ENCODE results near the gene KRT80. TPM values are rescaled to one million over a fixed set of nuclear protein-coding genes. Genes with fewer than 3 reads are reported as not detected.

Gene KRT80
- total RNA-seq, 1 donor from 2014 or later: 2.7 TPM

GRCh38 chr12:52216807-52217206, 25.0 kb upstream of the KRT80 start:
- no peak for DNase-seq (ENCODE audit: low spot score in 2 of 2, unreplicated experiment in 2 of 2)
- Mint-ChIP-seq H3K27ac (peak overlapping the region; percentile 87), H3K4me1 (peaks cover 69% of the 10 kb centered on the region), H3K9me3 (no peaks in the 10 kb centered on the region), H3K27me3 (ENCODE audit: low read depth) (peaks cover 2% of the 10 kb centered on the region), H3K36me3 (no peaks in the 10 kb centered on the region), H3K4me3 (no peak overlapping the region)
- TF ChIP-seq CTCF (IDR thresholded peaks at IDR 0.05; ENCODE audit: unreplicated experiment): no peak

GRCh38 chr12:52216100-52216499, 24.3 kb upstream of the KRT80 start:
- peak overlapping the region; percentile 87 for H3K27ac Mint-ChIP-seq
- peaks cover 71% of the 10 kb centered on the region for H3K4me1 Mint-ChIP-seq
- no peak for TF ChIP-seq CTCF (IDR thresholded peaks at IDR 0.05; ENCODE audit: unreplicated experiment)
- H3K4me3 Mint-ChIP-seq: no peak overlapping the region
- H3K9me3 Mint-ChIP-seq: no peaks in the 10 kb centered on the region
- H3K27me3 Mint-ChIP-seq (ENCODE audit: low read depth): peaks cover 2% of the 10 kb centered on the region
- DNase-seq (ENCODE audit: low spot score in 2 of 2, unreplicated experiment in 2 of 2): no peak
- no peaks in the 10 kb centered on the region for H3K36me3 Mint-ChIP-seq

GRCh38 chr12:52215587-52216031, 23.8 kb upstream of the KRT80 start:
- Mint-ChIP-seq H3K27ac (peak overlapping the region; percentile 87), H3K4me3 (no peak overlapping the region), H3K36me3 (no peaks in the 10 kb centered on the region), H3K27me3 (ENCODE audit: low read depth) (peaks cover 2% of the 10 kb centered on the region), H3K4me1 (peaks cover 71% of the 10 kb centered on the region), H3K9me3 (no peaks in the 10 kb centered on the region)
- DNase-seq (ENCODE audit: low spot score in 2 of 2, unreplicated experiment in 2 of 2): no peak
- no peak for TF ChIP-seq CTCF (IDR thresholded peaks at IDR 0.05; ENCODE audit: unreplicated experiment)

- peaks cover 2% of the 10 kb centered on the region for H3K27me3 Mint-ChIP-seq (ENCODE audit: low read depth)
- no peak for TF ChIP-seq CTCF (IDR thresholded peaks at IDR 0.05; ENCODE audit: unreplicated experiment)
- H3K9me3 Mint-ChIP-seq: no peaks in the 10 kb centered on the region
- H3K36me3 Mint-ChIP-seq: no peaks in the 10 kb centered on the region
- H3K27ac Mint-ChIP-seq: peak overlapping the region; percentile 78
- H3K4me3 Mint-ChIP-seq: no peak overlapping the region
- no peak for DNase-seq (ENCODE audit: low spot score in 2 of 2, unreplicated experiment in 2 of 2)
- peaks cover 62% of the 10 kb centered on the region for H3K4me1 Mint-ChIP-seq
Observed at GRCh38 chr12:52214421-52214802, 22.6 kb upstream of the KRT80 start.

GRCh38 chr12:52213564-52214420, 22.0 kb upstream of the KRT80 start:
- H3K9me3 Mint-ChIP-seq: no peaks in the 10 kb centered on the region

More at GRCh38 chr12:52213564-52214420, 22.0 kb upstream of the KRT80 start:
- peak; percentile 51 to 90 for DNase-seq (ENCODE audit: low spot score in 2 of 2, unreplicated experiment in 2 of 2)
- H3K27ac Mint-ChIP-seq: peak overlapping the region; percentile 51
- no peaks in the 10 kb centered on the region for H3K36me3 Mint-ChIP-seq
- peaks cover 2% of the 10 kb centered on the region for H3K27me3 Mint-ChIP-seq (ENCODE audit: low read depth)
- peak; percentile 84 for TF ChIP-seq CTCF (IDR thresholded peaks at IDR 0.05; ENCODE audit: unreplicated experiment)
- peaks cover 58% of the 10 kb centered on the region for H3K4me1 Mint-ChIP-seq
- H3K4me3 Mint-ChIP-seq: no peak overlapping the region

Measured in mesothelial cell of epicardium (in vitro differentiated cells).